ENCODE measurements around the gene DNAJC16. TPM values are rescaled to one million over a fixed set of nuclear protein-coding genes. Genes with fewer than 3 reads are reported as not detected.
A peak's percentile ranks its signal among the peaks of the same experiment; 100 is the strongest.

The DNAJC16 gene
- total and polyA plus RNA-seq, 9 of the 15 experiments (the other 6 are each of a cell fraction or from before 2014, with no cell fraction given), result 6.9 to 16.8 (median 12.8) TPM

- TF ChIP-seq NFATC3 (IDR thresholded peaks at IDR 0.05) (no peak), TEAD1 (CRISPR knock-in tag; IDR thresholded peaks at IDR 0.05) (peak; percentile 59 to 82; a peak in 2 of 4 replicates), ZNF511 (CRISPR knock-in tag; IDR thresholded peaks at IDR 0.05) (peak; percentile 89), RCOR1 (IDR thresholded peaks at IDR 0.05; ENCODE audit: borderline replicate concordance in 1 of 2, low read depth in 2 of 2, low read length in 2 of 2) (peak; percentile 74 to 81; a peak in 1 of 4 replicates), HIVEP1 (CRISPR knock-in tag; IDR thresholded peaks at IDR 0.05) (0 out of 2 replicates have a peak, but pooled peaks have one; percentile 56), GABPB1 (CRISPR knock-in tag; IDR thresholded peaks at IDR 0.05) (peak; percentile 95), FOXM1 (IDR thresholded peaks at IDR 0.05; ENCODE audit: low read depth) (peak; percentile 85), FOXM1 (CRISPR knock-in tag; IDR thresholded peaks at IDR 0.05; ENCODE audit: low read depth) (no peak), NCOA1 (IDR thresholded peaks at IDR 0.05; ENCODE audit: low read depth) (peak; percentile 92), FIP1L1 (IDR thresholded peaks at IDR 0.05; ENCODE audit: low read depth, low read length, poor library complexity, severe bottlenecking) (peak; percentile 65), ZNF57 (CRISPR knock-in tag; IDR thresholded peaks at IDR 0.05) (no peak), AFF1 (IDR thresholded peaks at IDR 0.05; ENCODE audit: low read depth in 1 of 2, partially characterized antibody in 2 of 2) (peak; percentile 68 to 77), BCOR (IDR thresholded peaks at IDR 0.05) (peak; percentile 78), TAF15 (IDR thresholded peaks at IDR 0.05; ENCODE audit: low read depth, low read length) (no peak), CREM (IDR thresholded peaks at IDR 0.05; ENCODE audit: low read depth) (peak; percentile 77)
Measured at GRCh38 chr1:15526490-15527339, at the start of gene DNAJC16 (continued).

Measured in K562 (cell line).